ENCODE data around the gene PPARA.
A peak's percentile ranks its signal among the peaks of the same experiment; 100 is the strongest.

The PPARA gene

GRCh38 chr22:46114518-46115387, 35.6 kb upstream of the PPARA start:
- DNase-seq (ENCODE audit: low spot score) = no peak

- no peak for DNase-seq (ENCODE audit: low spot score)
Measured at GRCh38 chr22:46115388-46115678, 35.0 kb upstream of the PPARA start.

GRCh38 chr22:46115755-46116490, 34.4 kb upstream of the PPARA start:
- no peak for DNase-seq (ENCODE audit: low spot score)

GRCh38 chr22:46116491-46116958, 33.8 kb upstream of the PPARA start:
- peak; percentile 95 for DNase-seq (ENCODE audit: low spot score)

- DNase-seq (ENCODE audit: low spot score) = no peak
Measured at GRCh38 chr22:46117206-46118199, 32.8 kb upstream of the PPARA start.

- no peak for DNase-seq (ENCODE audit: low spot score)
Measured at GRCh38 chr22:46119093-46119728, 31.1 kb upstream of the PPARA start.

GRCh38 chr22:46119729-46120419, 30.5 kb upstream of the PPARA start:
- no peak for DNase-seq (ENCODE audit: low spot score)

- no peak for DNase-seq (ENCODE audit: low spot score)
Measured at GRCh38 chr22:46120420-46120737, 29.9 kb upstream of the PPARA start.

- no peak for DNase-seq (ENCODE audit: low spot score)
Measured at GRCh38 chr22:46121079-46121478, 29.2 kb upstream of the PPARA start.

GRCh38 chr22:46121523-46122287, 28.6 kb upstream of the PPARA start:
- no peak for DNase-seq (ENCODE audit: low spot score)

- peak; percentile 74 for DNase-seq (ENCODE audit: low spot score)
Measured at GRCh38 chr22:46122511-46122971, 27.8 kb upstream of the PPARA start.

GRCh38 chr22:46122980-46123693, 27.2 kb upstream of the PPARA start:
- DNase-seq (ENCODE audit: low spot score) = no peak

GRCh38 chr22:46123694-46124382, 26.5 kb upstream of the PPARA start:
- no peak for DNase-seq (ENCODE audit: low spot score)

- DNase-seq (ENCODE audit: low spot score) = no peak
Measured at GRCh38 chr22:46124383-46125144, 25.8 kb upstream of the PPARA start.

GRCh38 chr22:46125311-46125710, 25.0 kb upstream of the PPARA start:
- no peak for DNase-seq (ENCODE audit: low spot score)

- DNase-seq (ENCODE audit: low spot score) = no peak
Measured at GRCh38 chr22:46125816-46126765, 24.2 kb upstream of the PPARA start.

GRCh38 chr22:46126853-46127385, 23.4 kb upstream of the PPARA start:
- no peak for DNase-seq (ENCODE audit: low spot score)
